ENCODE data around the gene KCNIP4.

KCNIP4 gene

GRCh38 chr4:20696815-20697214 is 1251.8 kb downstream of the KCNIP4 start:
- no peak for DNase-seq (ENCODE audit: low spot score)
- TF ChIP-seq CTCF (IDR thresholded peaks at IDR 0.05; ENCODE audit: borderline replicate concordance, control extremely low read depth, extremely low read depth, insufficient read depth, missing control alignments): no peak
- in situ Hi-C loops (cut with MboI; ENCODE audit: low sequenced_read_pairs, unreplicated experiment): loop anchor here (25.0 kb wide), 1 partner anchor 2010 kb away; no protein-coding TSS in a partner anchor

GRCh38 chr4:20687864-20688263 is 1260.7 kb downstream of the KCNIP4 start:
- in situ Hi-C loops (cut with MboI; ENCODE audit: low sequenced_read_pairs, unreplicated experiment): loop anchor here (10.0 to 25.0 kb wide), 2 partner anchors 263 to 2001 kb away; no protein-coding TSS in a partner anchor
- no peak for DNase-seq (ENCODE audit: low spot score)
- no peak for TF ChIP-seq CTCF (IDR thresholded peaks at IDR 0.05; ENCODE audit: borderline replicate concordance, control extremely low read depth, extremely low read depth, insufficient read depth, missing control alignments)

- peak; percentile 27 for DNase-seq (ENCODE audit: low spot score)
- peak; percentile 26 for TF ChIP-seq CTCF (IDR thresholded peaks at IDR 0.05; ENCODE audit: borderline replicate concordance, control extremely low read depth, extremely low read depth, insufficient read depth, missing control alignments)
- in situ Hi-C loops (cut with MboI; ENCODE audit: low sequenced_read_pairs, unreplicated experiment): loop anchor here (10.0 to 25.0 kb wide), 2 partner anchors 260 to 1998 kb away; no protein-coding TSS in a partner anchor
Observed at GRCh38 chr4:20684852-20685763, 1263.5 kb downstream of the KCNIP4 start.

GRCh38 chr4:20683766-20684165 is 1264.8 kb downstream of the KCNIP4 start:
- TF ChIP-seq CTCF (IDR thresholded peaks at IDR 0.05; ENCODE audit: borderline replicate concordance, control extremely low read depth, extremely low read depth, insufficient read depth, missing control alignments): no peak
- DNase-seq (ENCODE audit: low spot score): no peak
- in situ Hi-C loops (cut with MboI; ENCODE audit: low sequenced_read_pairs, unreplicated experiment): loop anchor here (10.0 to 25.0 kb wide), 2 partner anchors 259 to 1996 kb away; no protein-coding TSS in a partner anchor

GRCh38 chr4:20682853-20683252 is 1265.7 kb downstream of the KCNIP4 start:
- in situ Hi-C loops (cut with MboI; ENCODE audit: low sequenced_read_pairs, unreplicated experiment): loop anchor here (10.0 to 25.0 kb wide), 2 partner anchors 258 to 1996 kb away; no protein-coding TSS in a partner anchor
- DNase-seq (ENCODE audit: low spot score): no peak
- TF ChIP-seq CTCF (IDR thresholded peaks at IDR 0.05; ENCODE audit: borderline replicate concordance, control extremely low read depth, extremely low read depth, insufficient read depth, missing control alignments): no peak

GRCh38 chr4:20681271-20681670 is 1267.3 kb downstream of the KCNIP4 start:
- no peak for DNase-seq (ENCODE audit: low spot score)
- in situ Hi-C loops (cut with MboI; ENCODE audit: low sequenced_read_pairs, unreplicated experiment): loop anchor here (10.0 to 25.0 kb wide), 2 partner anchors 256 to 1994 kb away; no protein-coding TSS in a partner anchor
- no peak for TF ChIP-seq CTCF (IDR thresholded peaks at IDR 0.05; ENCODE audit: borderline replicate concordance, control extremely low read depth, extremely low read depth, insufficient read depth, missing control alignments)
